ENCODE results near the gene COL21A1.

GRCh38 chr6:56021943-56022342, 225.4 kb downstream of the COL21A1 start:
- TF ChIP-seq, protein P1, sequence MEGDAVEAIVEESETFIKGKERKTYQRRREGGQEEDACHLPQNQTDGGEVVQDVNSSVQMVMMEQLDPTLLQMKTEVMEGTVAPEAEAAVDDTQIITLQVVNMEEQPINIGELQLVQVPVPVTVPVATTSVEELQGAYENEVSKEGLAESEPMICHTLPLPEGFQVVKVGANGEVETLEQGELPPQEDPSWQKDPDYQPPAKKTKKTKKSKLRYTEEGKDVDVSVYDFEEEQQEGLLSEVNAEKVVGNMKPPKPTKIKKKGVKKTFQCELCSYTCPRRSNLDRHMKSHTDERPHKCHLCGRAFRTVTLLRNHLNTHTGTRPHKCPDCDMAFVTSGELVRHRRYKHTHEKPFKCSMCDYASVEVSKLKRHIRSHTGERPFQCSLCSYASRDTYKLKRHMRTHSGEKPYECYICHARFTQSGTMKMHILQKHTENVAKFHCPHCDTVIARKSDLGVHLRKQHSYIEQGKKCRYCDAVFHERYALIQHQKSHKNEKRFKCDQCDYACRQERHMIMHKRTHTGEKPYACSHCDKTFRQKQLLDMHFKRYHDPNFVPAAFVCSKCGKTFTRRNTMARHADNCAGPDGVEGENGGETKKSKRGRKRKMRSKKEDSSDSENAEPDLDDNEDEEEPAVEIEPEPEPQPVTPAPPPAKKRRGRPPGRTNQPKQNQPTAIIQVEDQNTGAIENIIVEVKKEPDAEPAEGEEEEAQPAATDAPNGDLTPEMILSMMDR (conservative IDR thresholded peaks at IDR 0.05), result peak; percentile 45
- TF ChIP-seq ZFX (IDR thresholded peaks at IDR 0.05), result no peak

Data from C4-2B (cell line).